WTC11 (cell line): ENCODE measurements around the gene BAMBI. TPM values are rescaled to one million over a fixed set of nuclear protein-coding genes. Genes with fewer than 3 reads are reported as not detected.

Source experiments
- ATAC-seq: fragments of 200-7000 bp; cut with Tn5 transposase; 2 replicates; pipeline ENCODE4 v1.10.0; 2021; ENCODE audit warnings: mild to moderate bottlenecking, moderate library complexity
- CTCF ChIA-PET: fragments of 300-600 bp; sonication (Branson Sonifier 250); formaldehyde crosslinking; loops from one replicate; lab custom pipeline; 2021; ENCODE audit warnings: antibody characterized with exemption; lab: Charles Lee
- POLR2A ChIA-PET: fragments of 350-600 bp; sonication (Branson Sonifier 250); formaldehyde crosslinking; loops from one replicate; lab custom pipeline; 2021; ENCODE audit warnings: antibody characterized with exemption; lab: Charles Lee
- DNase-seq: peaks from one replicate; pipeline ENCODE4 v3.0.0; 2021; ENCODE audit warnings: low spot score
- H3K27ac Mint-ChIP-seq: 2 replicates; pipeline ENCODE4 v1.8.0; 2021; ENCODE audit warnings: mixed read lengths
- H3K27me3 Mint-ChIP-seq: 2 replicates; pipeline ENCODE4 v1.8.0; 2021; ENCODE audit warnings: low read depth, mild to moderate bottlenecking, moderate library complexity, mixed read lengths
- H3K36me3 Mint-ChIP-seq: 2 replicates; pipeline ENCODE4 v1.8.0; 2021; ENCODE audit warnings: mixed read lengths
- H3K4me1 Mint-ChIP-seq: 2 replicates; pipeline ENCODE4 v1.8.0; 2022; ENCODE audit warnings: mixed read lengths
- H3K4me3 Mint-ChIP-seq: 2 replicates; pipeline ENCODE4 v1.8.0; 2021; ENCODE audit warnings: mild to moderate bottlenecking, moderate library complexity, mixed read lengths
- H3K9me3 Mint-ChIP-seq: 2 replicates; pipeline ENCODE4 v1.8.0; 2021; ENCODE audit warnings: mixed read lengths
- ARID4B ChIP-seq: sonication (generic); formaldehyde crosslinking; IDR thresholded peaks from 2 replicates; pipeline ENCODE4 v1.8.0; 2023; ENCODE audit warnings: missing genetic modification reagents, mild to moderate bottlenecking, borderline replicate concordance
- ATF1 ChIP-seq: sonication (generic); formaldehyde crosslinking; IDR thresholded peaks from 2 replicates; pipeline ENCODE4 v1.8.1; 2023; ENCODE audit warnings: mild to moderate bottlenecking, moderate library complexity, missing genetic modification reagents
- CREB1 ChIP-seq: sonication (generic); formaldehyde crosslinking; IDR thresholded peaks from 2 replicates; pipeline ENCODE4 v1.8.0; 2023; ENCODE audit warnings: mild to moderate bottlenecking, missing genetic modification reagents
- CTCF ChIP-seq: fragments of 200-600 bp; IDR thresholded peaks from 2 replicates; pipeline ENCODE4 v1.8.0; 2022; ENCODE audit warnings: antibody characterized with exemption
- EMX1 ChIP-seq: fragments of 250-450 bp; sonication (Bioruptor Pico); IDR thresholded peaks from 2 replicates; pipeline ENCODE4 v1.8.0; 2021; ENCODE audit warnings: mild to moderate bottlenecking
- ERG ChIP-seq: fragments of 250-450 bp; sonication (Bioruptor Pico); IDR thresholded peaks from 2 replicates; pipeline ENCODE4 v1.8.0; 2021; ENCODE audit warnings: mild to moderate bottlenecking
- FOXP1 ChIP-seq: sonication (generic); formaldehyde crosslinking; IDR thresholded peaks from 2 replicates; pipeline ENCODE4 v1.8.0; 2022; ENCODE audit warnings: missing genetic modification reagents, mild to moderate bottlenecking, moderate library complexity, borderline replicate concordance
- JAZF1 ChIP-seq: fragments of 250-450 bp; sonication (Bioruptor Pico); IDR thresholded peaks from 2 replicates; pipeline ENCODE4 v1.9.0; 2021; ENCODE audit warnings: moderate library complexity, mild to moderate bottlenecking, inconsistent platforms
- NR1H2 ChIP-seq: sonication (generic); formaldehyde crosslinking; IDR thresholded peaks from 2 replicates; pipeline ENCODE4 v1.9.0; 2021; ENCODE audit warnings: mild to moderate bottlenecking, moderate library complexity, missing genetic modification reagents
- NR2C2 ChIP-seq: sonication (generic); formaldehyde crosslinking; IDR thresholded peaks from 2 replicates; pipeline ENCODE4 v1.8.0; 2022; ENCODE audit warnings: mild to moderate bottlenecking, missing genetic modification reagents
- SMAD4 ChIP-seq: sonication (generic); formaldehyde crosslinking; IDR thresholded peaks from 2 replicates; pipeline ENCODE4 v1.8.0; 2022; ENCODE audit warnings: mild to moderate bottlenecking, missing genetic modification reagents
- SOX15 ChIP-seq: fragments of 250-450 bp; sonication (Bioruptor Pico); IDR thresholded peaks from 2 replicates; pipeline ENCODE4 v1.9.0; 2021; ENCODE audit warnings: mild to moderate bottlenecking
- TEAD1 ChIP-seq: sonication (generic); formaldehyde crosslinking; IDR thresholded peaks from 2 replicates; pipeline ENCODE4 v1.8.0; 2022; ENCODE audit warnings: mild to moderate bottlenecking, missing genetic modification reagents
- ZMAT4 ChIP-seq: fragments of 250-450 bp; sonication (Bioruptor Pico); IDR thresholded peaks from 2 replicates; pipeline ENCODE4 v1.9.0; 2021; ENCODE audit warnings: mild to moderate bottlenecking
- ZNF232 ChIP-seq: sonication (generic); formaldehyde crosslinking; IDR thresholded peaks from 2 replicates; pipeline ENCODE4 v1.8.0; 2022; ENCODE audit warnings: mild to moderate bottlenecking, missing genetic modification reagents
- ZNF671 ChIP-seq: fragments of 250-450 bp; sonication (Bioruptor Pico); IDR thresholded peaks from 2 replicates; pipeline ENCODE4 v1.8.0; 2021; ENCODE audit warnings: mild to moderate bottlenecking
- total RNA-seq: library from RNA; stranded (reverse); gene quantifications from 3 replicates; pipeline ENCODE4 v1.2.3, GENCODE V29; 2021
- TF ChIP-seq, protein P1 (sequence below): sonication (generic); formaldehyde crosslinking; conservative IDR thresholded peaks from 2 replicates; pipeline ENCODE4 v1.8.1; 2022; ENCODE audit warnings: mild to moderate bottlenecking, missing genetic modification reagents
- TF ChIP-seq, protein P2 (sequence below): sonication (generic); formaldehyde crosslinking; IDR thresholded peaks from 2 replicates; pipeline ENCODE4 v1.8.1; 2023; ENCODE audit warnings: mild to moderate bottlenecking, missing genetic modification reagents, moderate library complexity
- TF ChIP-seq, protein P3 (sequence below): sonication (generic); formaldehyde crosslinking; IDR thresholded peaks from 2 replicates; pipeline ENCODE4 v1.8.0; 2022; ENCODE audit warnings: mild to moderate bottlenecking, missing genetic modification reagents
- TF ChIP-seq, protein P4 (sequence below): fragments of 250-450 bp; sonication (Bioruptor Pico); IDR thresholded peaks from 2 replicates; pipeline ENCODE4 v1.9.0; 2021; ENCODE audit warnings: mild to moderate bottlenecking
- TF ChIP-seq, protein P5 (sequence below): sonication (generic); formaldehyde crosslinking; IDR thresholded peaks from 2 replicates; pipeline ENCODE4 v1.8.1; 2023; ENCODE audit warnings: mild to moderate bottlenecking, missing genetic modification reagents

BAMBI gene
- total RNA-seq, 1 experiment from 2014 or later: 29.0 TPM

DNA sequence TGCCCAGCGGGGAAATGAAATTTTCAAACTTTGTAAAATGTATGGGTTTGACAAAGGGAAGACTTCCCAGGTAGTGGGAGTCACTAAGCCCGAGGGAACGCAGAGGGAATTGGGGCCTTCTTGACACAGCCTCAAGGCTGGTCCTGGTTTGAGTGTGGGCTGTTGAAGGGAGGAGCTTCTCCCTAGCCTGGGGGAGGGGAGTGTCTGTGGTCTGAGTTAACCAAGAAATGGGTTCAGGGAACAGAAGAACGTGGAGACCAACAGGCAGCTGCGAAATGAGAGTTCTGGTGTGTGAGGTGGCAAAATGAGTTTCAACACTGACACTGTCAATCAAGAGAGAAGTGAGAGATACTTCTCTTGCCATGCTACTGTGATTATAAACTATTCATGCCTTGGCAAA, 32.7 kb upstream of the BAMBI start (continued):
- no peak for TF ChIP-seq TEAD1 (CRISPR knock-in tag)
- TF ChIP-seq JAZF1 (CRISPR knock-in tag): no peak
- no peak for TF ChIP-seq ZNF232
- TF ChIP-seq, protein P1, sequence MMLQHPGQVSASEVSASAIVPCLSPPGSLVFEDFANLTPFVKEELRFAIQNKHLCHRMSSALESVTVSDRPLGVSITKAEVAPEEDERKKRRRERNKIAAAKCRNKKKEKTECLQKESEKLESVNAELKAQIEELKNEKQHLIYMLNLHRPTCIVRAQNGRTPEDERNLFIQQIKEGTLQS (CRISPR knock-in tag): no peak
- no peak for TF ChIP-seq SMAD4
- no peak for TF ChIP-seq NR2C2 (CRISPR knock-in tag)
- TF ChIP-seq ZMAT4 (CRISPR knock-in tag): no peak
- TF ChIP-seq ATF1 (CRISPR knock-in tag): no peak
- TF ChIP-seq CREB1: no peak

- POLR2A ChIA-PET: no interaction called here
- CTCF ChIA-PET: interaction anchor here (2.4 kb wide), 1 partner anchor 12 kb away, joined by 7 read pairs; no protein-coding TSS in a partner anchor
- DNase-seq: no peak
- TF ChIP-seq EMX1 (CRISPR knock-in tag) (no peak), ZNF671 (CRISPR knock-in tag) (no peak), ARID4B (no peak), SOX15 (no peak), FOXP1 (no peak), ERG (CRISPR knock-in tag) (no peak), CTCF (no peak), NR1H2 (CRISPR knock-in tag) (no peak)
- TF ChIP-seq, protein P2, sequence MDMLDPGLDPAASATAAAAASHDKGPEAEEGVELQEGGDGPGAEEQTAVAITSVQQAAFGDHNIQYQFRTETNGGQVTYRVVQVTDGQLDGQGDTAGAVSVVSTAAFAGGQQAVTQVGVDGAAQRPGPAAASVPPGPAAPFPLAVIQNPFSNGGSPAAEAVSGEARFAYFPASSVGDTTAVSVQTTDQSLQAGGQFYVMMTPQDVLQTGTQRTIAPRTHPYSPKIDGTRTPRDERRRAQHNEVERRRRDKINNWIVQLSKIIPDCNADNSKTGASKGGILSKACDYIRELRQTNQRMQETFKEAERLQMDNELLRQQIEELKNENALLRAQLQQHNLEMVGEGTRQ (CRISPR knock-in tag): no peak
- TF ChIP-seq, protein P3, sequence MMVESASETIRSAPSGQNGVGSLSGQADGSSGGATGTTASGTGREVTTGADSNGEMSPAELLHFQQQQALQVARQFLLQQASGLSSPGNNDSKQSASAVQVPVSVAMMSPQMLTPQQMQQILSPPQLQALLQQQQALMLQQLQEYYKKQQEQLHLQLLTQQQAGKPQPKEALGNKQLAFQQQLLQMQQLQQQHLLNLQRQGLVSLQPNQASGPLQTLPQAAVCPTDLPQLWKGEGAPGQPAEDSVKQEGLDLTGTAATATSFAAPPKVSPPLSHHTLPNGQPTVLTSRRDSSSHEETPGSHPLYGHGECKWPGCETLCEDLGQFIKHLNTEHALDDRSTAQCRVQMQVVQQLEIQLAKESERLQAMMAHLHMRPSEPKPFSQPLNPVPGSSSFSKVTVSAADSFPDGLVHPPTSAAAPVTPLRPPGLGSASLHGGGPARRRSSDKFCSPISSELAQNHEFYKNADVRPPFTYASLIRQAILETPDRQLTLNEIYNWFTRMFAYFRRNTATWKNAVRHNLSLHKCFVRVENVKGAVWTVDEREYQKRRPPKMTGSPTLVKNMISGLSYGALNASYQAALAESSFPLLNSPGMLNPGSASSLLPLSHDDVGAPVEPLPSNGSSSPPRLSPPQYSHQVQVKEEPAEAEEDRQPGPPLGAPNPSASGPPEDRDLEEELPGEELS (CRISPR knock-in tag): no peak
- TF ChIP-seq, protein P1 (CRISPR knock-in tag): no peak
- TF ChIP-seq, protein P4, sequence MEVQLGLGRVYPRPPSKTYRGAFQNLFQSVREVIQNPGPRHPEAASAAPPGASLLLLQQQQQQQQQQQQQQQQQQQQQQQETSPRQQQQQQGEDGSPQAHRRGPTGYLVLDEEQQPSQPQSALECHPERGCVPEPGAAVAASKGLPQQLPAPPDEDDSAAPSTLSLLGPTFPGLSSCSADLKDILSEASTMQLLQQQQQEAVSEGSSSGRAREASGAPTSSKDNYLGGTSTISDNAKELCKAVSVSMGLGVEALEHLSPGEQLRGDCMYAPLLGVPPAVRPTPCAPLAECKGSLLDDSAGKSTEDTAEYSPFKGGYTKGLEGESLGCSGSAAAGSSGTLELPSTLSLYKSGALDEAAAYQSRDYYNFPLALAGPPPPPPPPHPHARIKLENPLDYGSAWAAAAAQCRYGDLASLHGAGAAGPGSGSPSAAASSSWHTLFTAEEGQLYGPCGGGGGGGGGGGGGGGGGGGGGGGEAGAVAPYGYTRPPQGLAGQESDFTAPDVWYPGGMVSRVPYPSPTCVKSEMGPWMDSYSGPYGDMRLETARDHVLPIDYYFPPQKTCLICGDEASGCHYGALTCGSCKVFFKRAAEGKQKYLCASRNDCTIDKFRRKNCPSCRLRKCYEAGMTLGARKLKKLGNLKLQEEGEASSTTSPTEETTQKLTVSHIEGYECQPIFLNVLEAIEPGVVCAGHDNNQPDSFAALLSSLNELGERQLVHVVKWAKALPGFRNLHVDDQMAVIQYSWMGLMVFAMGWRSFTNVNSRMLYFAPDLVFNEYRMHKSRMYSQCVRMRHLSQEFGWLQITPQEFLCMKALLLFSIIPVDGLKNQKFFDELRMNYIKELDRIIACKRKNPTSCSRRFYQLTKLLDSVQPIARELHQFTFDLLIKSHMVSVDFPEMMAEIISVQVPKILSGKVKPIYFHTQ: no peak
- TF ChIP-seq, protein P5, sequence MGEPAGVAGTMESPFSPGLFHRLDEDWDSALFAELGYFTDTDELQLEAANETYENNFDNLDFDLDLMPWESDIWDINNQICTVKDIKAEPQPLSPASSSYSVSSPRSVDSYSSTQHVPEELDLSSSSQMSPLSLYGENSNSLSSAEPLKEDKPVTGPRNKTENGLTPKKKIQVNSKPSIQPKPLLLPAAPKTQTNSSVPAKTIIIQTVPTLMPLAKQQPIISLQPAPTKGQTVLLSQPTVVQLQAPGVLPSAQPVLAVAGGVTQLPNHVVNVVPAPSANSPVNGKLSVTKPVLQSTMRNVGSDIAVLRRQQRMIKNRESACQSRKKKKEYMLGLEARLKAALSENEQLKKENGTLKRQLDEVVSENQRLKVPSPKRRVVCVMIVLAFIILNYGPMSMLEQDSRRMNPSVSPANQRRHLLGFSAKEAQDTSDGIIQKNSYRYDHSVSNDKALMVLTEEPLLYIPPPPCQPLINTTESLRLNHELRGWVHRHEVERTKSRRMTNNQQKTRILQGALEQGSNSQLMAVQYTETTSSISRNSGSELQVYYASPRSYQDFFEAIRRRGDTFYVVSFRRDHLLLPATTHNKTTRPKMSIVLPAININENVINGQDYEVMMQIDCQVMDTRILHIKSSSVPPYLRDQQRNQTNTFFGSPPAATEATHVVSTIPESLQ (CRISPR knock-in tag): no peak
Observed at GRCh38 chr10:28652106-28652505, 25.2 kb upstream of the BAMBI start.

More at GRCh38 chr10:28652106-28652505, 25.2 kb upstream of the BAMBI start:
- no peak overlapping the region for H3K27ac Mint-ChIP-seq
- ATAC-seq: no peak
- no peak overlapping the region for H3K4me3 Mint-ChIP-seq
- no peaks in the 10 kb centered on the region for H3K27me3 Mint-ChIP-seq
- H3K36me3 Mint-ChIP-seq: no peaks in the 10 kb centered on the region
- peaks cover 10% of the 10 kb centered on the region for H3K9me3 Mint-ChIP-seq
- no peaks in the 10 kb centered on the region for H3K4me1 Mint-ChIP-seq
